Measurements from ENCODE around the gene SNRPD3. TPM values are rescaled to one million over a fixed set of nuclear protein-coding genes. Genes with fewer than 3 reads are reported as not detected.

SNRPD3 gene
- 100 to 1,000 TPM in 7 of 10 donors, 10 to 100 TPM in 3; 86.2 to 147 (median 105) TPM for polyA plus RNA-seq (ENCODE audit: insufficient read length in 10 of 10)
- long read RNA-seq, donor 1, transcript SNRPD3-201 (4 exons, 1,763 nt) = major isoform, 61 of 72 reads
- long read RNA-seq, donor 1, partial matches to known transcripts = 10 of 72 reads
- long read RNA-seq, donor 1, other reads (novel, unspliced or antisense) = 0 of 72 reads
- long read RNA-seq, donor 2, transcript SNRPD3-201 (4 exons, 1,763 nt) = major isoform, 52 of 78 reads
- long read RNA-seq, donor 2, partial matches to known transcripts = 26 of 78 reads
- long read RNA-seq, donor 2, other reads (novel, unspliced or antisense) = 0 of 78 reads
- long read RNA-seq, donor 3 = 0 reads
- long read RNA-seq, donor 4, transcript SNRPD3-201 (4 exons, 1,763 nt) = major isoform, 37 of 37 reads
- long read RNA-seq, donor 4, partial matches to known transcripts = 0 of 37 reads
- long read RNA-seq, donor 4, other reads (novel, unspliced or antisense) = 0 of 37 reads
- long read RNA-seq, donor 5, transcript SNRPD3-201 (4 exons, 1,763 nt) = major isoform, 71 of 140 reads
- long read RNA-seq, donor 5, partial matches to known transcripts = 67 of 140 reads
- long read RNA-seq, donor 5, other reads (novel, unspliced or antisense) = 0 of 140 reads
- long read RNA-seq, donor 6, transcript SNRPD3-201 (4 exons, 1,763 nt) = major isoform, 70 of 122 reads
- long read RNA-seq, donor 6, partial matches to known transcripts = 50 of 122 reads
- long read RNA-seq, donor 6, other reads (novel, unspliced or antisense) = 0 of 122 reads
- long read RNA-seq, donor 7, transcript SNRPD3-201 (4 exons, 1,763 nt) = major isoform, 36 of 60 reads
- long read RNA-seq, donor 7, partial matches to known transcripts = 24 of 60 reads
- long read RNA-seq, donor 7, other reads (novel, unspliced or antisense) = 0 of 60 reads
- long read RNA-seq, donor 8, transcript SNRPD3-201 (4 exons, 1,763 nt) = major isoform, 49 of 83 reads
- long read RNA-seq, donor 8, partial matches to known transcripts = 32 of 83 reads
- long read RNA-seq, donor 8, other reads (novel, unspliced or antisense) = 0 of 83 reads
- long read RNA-seq, donor 9, transcript SNRPD3-201 (4 exons, 1,763 nt) = major isoform, 12 of 12 reads
- long read RNA-seq, donor 9, partial matches to known transcripts = 0 of 12 reads
- long read RNA-seq, donor 9, other reads (novel, unspliced or antisense) = 0 of 12 reads

DNA sequence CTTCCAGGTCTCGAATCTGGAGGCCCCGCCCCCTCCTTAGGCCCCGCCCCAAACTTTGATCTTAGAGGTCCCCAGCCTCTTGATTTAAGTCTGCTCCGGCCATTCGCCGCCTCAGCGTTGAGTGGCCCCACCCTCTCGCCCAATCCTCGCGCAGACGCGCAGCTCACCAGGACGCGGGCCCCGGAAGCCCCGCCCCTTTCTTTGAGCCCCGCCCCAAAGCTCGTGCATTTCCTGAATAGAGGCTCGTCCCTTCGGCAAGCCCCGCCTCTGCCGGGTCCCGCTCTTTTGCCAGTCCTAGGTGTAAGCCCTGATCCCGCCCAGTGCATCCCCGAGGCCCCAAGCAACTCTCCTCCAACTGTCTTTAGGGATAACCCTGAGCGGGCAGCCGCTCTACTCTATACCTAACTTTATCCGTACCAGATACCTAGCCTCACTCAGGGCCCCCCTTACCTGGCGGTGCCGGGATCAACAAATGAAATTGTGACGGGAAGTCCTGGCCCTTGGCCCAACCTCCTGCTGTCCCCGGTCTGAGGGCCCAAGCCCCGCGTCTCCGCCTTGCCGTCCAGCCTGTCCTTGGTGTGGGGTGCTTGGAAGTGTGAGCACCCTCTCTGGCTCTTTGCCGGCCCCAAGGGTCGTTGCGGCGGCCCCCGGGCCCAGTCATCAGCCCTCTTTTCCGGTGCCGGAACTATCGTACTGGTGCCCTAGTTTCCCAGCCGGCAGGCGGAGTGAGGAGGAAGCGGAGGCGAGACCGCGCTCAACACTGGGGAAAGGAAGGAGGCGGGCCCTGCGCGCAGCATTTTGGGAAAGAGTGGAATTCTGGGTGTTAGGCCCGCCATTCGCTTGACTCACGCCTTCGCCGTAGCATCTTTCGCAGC, at the start of gene SNRPD3:
SNRPD3 (plus strand) TSS at position 835 of the 875 bp plus-strand sequence. CDS start 1,676 bp downstream, outside the sequence.
- DNase-seq = peak; percentile 99

DNA sequence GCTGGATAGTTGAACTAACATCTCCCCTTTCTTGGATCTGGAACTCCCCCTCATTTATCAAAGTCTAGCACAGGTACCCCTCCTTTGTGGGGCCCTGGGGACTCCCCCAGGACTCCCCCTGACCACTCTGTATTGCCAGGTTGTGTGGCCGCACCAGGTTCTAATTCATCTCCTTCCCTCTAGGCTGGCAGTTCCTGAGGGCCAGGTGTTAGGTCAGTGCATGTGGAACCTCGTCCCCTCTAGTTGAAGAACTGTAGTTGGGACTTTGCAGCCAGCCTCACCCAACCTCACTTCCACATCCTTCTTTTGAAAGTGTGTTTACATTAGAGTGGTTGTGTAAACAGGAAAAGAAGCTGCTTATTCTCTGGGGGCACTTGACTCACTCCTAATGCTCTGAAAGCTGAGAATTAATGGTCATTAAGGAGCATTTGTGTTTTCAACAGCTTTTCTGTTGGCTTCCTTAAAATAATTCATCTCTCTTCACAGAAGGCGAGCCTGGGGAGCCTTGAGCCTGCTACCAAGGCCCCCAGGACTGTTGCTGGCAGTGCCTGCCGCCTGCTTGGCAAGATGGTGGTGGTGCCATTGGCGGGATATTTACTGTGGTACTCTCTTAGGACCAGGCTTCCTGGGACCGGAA, 48.9 kb upstream of the SNRPD3 start:
- no peak for DNase-seq

DNA sequence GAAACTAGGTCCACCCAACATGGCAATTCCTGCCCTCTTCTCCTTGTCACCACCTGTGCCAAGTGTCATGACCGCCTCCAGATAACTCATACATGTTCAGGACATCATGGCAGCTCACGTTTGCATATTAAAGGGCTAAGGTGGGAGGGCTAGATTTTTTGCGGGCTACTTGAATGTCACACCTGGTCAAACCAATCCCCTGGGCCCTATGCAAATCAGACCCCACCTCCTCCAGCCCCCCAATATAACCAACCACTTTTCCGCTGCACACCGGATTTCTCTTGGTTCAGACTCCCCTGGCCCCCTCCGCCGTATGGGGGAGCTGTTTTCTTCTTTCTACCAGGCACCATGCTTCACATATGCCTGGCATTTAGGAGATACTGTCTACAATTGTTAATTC, 48.1 kb upstream of the SNRPD3 start:
- no peak for DNase-seq

- DNase-seq = peak in 1 of 3 donors; percentile 26
Measured at GRCh38 chr22:24510637-24511625, 44.9 kb upstream of the SNRPD3 start.

GRCh38 chr22:24512043-24512442, 43.8 kb upstream of the SNRPD3 start:
- no peak for DNase-seq

- no peak for DNase-seq
Measured at GRCh38 chr22:24513378-24514240, 42.2 kb upstream of the SNRPD3 start.

DNA sequence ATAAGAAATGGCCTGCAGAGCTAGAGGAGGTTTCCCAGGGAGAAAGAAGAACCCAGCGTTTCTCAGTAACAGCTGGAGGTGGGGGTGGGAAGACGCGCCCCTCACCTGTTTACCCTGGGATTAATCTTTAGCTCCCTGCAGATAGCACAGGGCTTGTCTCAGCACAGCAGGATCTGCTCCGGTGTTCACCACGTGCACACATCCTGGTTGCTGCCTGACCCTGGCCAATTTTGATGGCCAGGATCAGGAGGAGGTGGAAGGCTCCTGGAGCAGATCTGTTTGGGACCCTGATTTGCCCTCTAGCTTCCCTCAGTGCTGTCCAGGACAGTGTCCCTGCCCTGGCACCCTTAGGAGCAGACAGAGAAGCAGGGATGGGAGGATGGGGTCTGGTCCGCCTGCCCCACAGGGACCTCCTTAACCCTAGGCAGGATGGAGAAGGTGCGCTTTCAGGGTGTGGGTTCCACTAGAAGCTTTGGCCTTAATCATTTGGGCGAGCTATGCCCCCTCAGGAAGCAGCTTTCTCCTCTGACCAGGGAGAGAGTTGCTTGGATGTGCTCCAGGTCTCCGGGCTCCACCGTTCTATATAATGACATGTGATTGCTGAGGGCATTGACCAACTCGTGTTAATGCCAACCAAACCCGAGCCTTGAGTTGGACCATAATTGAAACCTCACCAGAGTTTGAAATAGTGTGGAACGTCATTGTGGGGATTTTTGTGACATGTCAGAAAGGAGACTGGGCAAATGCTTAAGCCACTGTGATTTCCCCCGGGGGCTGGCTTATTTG, 41.4 kb upstream of the SNRPD3 start:
- no peak for DNase-seq

GRCh38 chr22:24515027-24515338, 40.8 kb upstream of the SNRPD3 start:
- DNase-seq = no peak

DNA sequence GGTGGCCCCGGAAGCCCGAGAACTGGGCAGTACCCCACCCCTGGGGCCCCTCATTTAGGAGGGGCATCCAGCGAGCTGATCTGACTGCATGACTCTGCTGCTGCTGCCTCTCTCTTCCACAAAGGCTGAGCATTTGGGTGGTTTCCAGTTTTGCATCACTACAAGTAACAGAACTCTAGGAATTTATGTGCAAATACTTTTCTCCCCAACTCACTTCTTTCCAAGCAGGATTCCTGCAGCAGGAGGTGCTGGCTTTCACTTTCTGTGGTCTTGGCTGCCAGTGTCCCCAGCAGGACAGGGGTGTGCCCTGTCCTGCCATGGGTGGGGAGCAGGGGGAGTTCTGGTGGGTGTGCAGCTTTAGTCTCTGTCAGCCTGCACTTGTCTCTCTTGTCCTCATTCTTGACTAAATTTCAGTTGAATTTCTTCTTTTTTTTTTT, 39.5 kb upstream of the SNRPD3 start:
- DNase-seq = peak; percentile 81 to 90 (median 82)

DNA sequence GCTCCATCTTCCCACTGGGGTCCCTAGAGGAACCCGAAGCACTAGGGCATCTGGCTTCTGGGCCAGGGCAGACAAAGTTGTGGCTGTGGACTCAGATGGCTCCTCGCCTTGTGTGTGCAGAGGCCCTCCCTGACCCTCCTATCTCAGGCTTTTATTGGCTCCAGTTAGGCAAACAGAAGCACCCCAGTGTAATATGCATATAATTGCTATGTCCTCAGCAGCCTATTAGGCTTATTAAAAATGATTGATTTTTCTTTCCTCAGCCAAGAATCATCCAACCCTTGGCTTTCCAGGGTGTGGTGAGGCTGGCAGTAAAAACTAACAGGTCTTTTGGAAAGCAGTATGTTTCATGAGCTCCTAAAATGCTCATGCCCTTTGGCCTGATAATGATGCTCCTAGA, 38.4 kb upstream of the SNRPD3 start:
- DNase-seq = no peak

DNA sequence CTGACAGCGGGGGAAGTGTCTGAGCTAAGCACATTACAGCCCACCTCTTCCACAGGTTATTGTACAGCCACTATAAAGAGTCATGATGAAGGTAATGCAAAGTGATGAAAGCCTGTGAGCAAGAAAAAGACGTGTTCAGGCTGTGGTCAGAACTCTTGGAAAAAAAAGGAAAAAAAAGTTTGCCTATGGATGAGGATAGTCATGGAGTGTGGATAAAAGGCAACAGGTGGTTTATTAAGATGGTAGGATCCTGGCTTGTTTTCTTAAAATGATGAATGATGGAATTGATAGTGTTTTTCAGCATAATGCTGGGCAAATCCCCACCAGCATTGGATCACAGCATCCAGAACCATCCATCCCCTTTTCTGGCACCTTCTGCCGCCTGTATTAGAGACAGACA, 37.6 kb upstream of the SNRPD3 start:
- DNase-seq = no peak

GRCh38 chr22:24518771-24519485, 36.9 kb upstream of the SNRPD3 start:
- DNase-seq = no peak

DNA sequence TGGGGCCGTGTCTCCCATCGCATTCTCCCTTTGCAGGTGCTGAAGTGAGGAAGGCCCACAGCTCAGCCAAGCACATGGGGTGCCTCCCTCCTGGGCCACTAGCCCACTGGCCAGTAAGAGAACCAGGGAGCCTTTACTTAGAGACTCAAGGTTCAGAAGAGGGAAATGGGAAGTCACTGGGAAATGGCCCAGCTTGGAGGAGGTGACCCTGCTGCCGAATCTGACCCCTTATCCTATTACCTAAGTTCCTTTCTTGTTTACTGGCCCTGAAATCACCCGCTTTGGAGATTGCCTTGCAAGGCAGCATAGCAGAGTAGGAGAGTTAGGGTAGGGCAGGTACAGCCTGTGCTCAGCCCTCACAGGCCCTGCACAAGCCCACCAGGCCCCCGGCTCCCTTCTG, 36.3 kb upstream of the SNRPD3 start:
- DNase-seq = no peak

GRCh38 chr22:24521791-24522245, 34.0 kb upstream of the SNRPD3 start:
- DNase-seq = peak in 1 of 3 donors; percentile 46

- no peak for DNase-seq
Measured at GRCh38 chr22:24523873-24524272, 31.9 kb upstream of the SNRPD3 start.

DNA sequence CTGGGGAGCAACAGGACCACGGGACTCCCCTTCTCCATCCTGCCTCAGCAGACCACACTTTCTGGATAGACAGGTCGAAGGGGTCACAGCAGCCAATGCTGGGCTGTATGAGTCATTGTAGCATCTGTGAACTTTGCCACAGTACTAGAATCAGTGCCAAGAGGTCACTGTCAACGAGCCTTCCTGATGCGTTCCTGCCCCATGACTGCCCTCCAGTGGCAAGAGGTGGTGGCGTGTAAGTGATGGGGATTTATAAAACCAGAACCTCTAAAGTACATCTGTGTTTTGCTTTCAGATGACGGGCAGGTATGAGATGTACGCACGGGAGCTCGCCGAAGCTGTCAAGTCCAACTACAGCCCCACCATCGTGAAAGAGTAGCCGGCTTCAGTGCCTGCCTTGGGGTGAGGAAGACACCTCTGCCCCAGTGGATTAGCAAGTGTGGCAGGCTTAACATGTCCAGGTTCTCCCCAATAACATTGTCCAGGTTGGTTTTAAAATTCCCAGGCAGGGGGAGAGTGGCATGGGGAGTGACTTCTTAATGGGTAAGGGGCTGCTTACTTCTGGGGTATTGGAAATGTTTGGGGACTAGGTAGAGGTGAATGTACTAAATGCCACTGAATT, 30.3 kb upstream of the SNRPD3 start:
- DNase-seq = peak; percentile 41 to 80 (median 69)
